Smooth muscle cell (in vitro differentiated cells): ENCODE measurements around the gene PLCB2. TPM values are rescaled to one million over a fixed set of nuclear protein-coding genes. Genes with fewer than 3 reads are reported as not detected.

Experiments used
- DNase-seq: peaks from one replicate; lab custom pipeline; 2025; ENCODE audit not compliant: unreplicated experiment; lab: John Stamatoyannopoulos, UW
- H2AFZ ChIP-seq: fragments of 200-600 bp; sonication (generic); 2 replicates; pipeline ENCODE4 v1.6.0; 2016; ENCODE audit warnings: antibody characterized with exemption, low read depth, mild to moderate bottlenecking
- H3F3A ChIP-seq: fragments of 200-600 bp; sonication (generic); 2 replicates; pipeline ENCODE4 v1.6.0; 2017; ENCODE audit warnings: antibody characterized with exemption, low read depth
- H3K27ac ChIP-seq: fragments of 200-600 bp; sonication (generic); 2 replicates; pipeline ENCODE4 v1.5.1; 2016; ENCODE audit warnings: low read depth, mild to moderate bottlenecking
- H3K27me3 ChIP-seq: fragments of 200-600 bp; sonication (generic); 2 replicates; pipeline ENCODE4 v1.6.1; 2016; ENCODE audit warnings: low read depth, mild to moderate bottlenecking
- H3K36me3 ChIP-seq: fragments of 200-600 bp; sonication (generic); 2 replicates; pipeline ENCODE4 v1.5.1; 2016; ENCODE audit warnings: low read depth
- H3K4me1 ChIP-seq: fragments of 200-600 bp; sonication (generic); 2 replicates; pipeline ENCODE4 v1.5.1; 2016; ENCODE audit warnings: low read depth
- H3K4me2 ChIP-seq: fragments of 200-600 bp; sonication (generic); 2 replicates; pipeline ENCODE4 v1.6.0; 2016; ENCODE audit warnings: mild to moderate bottlenecking
- H3K4me3 ChIP-seq: fragments of 200-600 bp; sonication (generic); 2 replicates; pipeline ENCODE4 v1.5.1; 2016; ENCODE audit warnings: mild to moderate bottlenecking
- H3K79me2 ChIP-seq: fragments of 200-600 bp; sonication (generic); 2 replicates; pipeline ENCODE4 v1.6.0; 2016; ENCODE audit warnings: low read depth, mild to moderate bottlenecking
- H3K9ac ChIP-seq: fragments of 200-600 bp; sonication (generic); 2 replicates; pipeline ENCODE4 v1.6.0; 2016; ENCODE audit warnings: low read depth
- H3K9me3 ChIP-seq: fragments of 200-600 bp; sonication (generic); replicated peaks from 2 replicates; pipeline ENCODE4 v1.5.1; 2016; ENCODE audit warnings: low read depth
- H4K20me1 ChIP-seq: fragments of 200-600 bp; sonication (generic); 2 replicates; pipeline ENCODE4 v1.6.0; 2016; ENCODE audit warnings: low read depth
- WGBS: methylation state at CpG from one replicate; pipeline ENCODE4 v1.1.7; 2016; ENCODE audit warnings: low lambda C conversion rate; 5-methylcytosine and 5-hydroxymethylcytosine counted together
- polyA plus RNA-seq: library from polyadenylated mRNA; unstranded; fragments of >200 nt; fragmentation: Nextera tagmentation; extraction: Ambion mirVana; gene quantifications from 2 replicates; pipeline ENCODE4 v1.2.1, GENCODE V29; 2016
- total RNA-seq: library from RNA; depleted of rRNA; stranded (reverse); fragments of >200 nt; gene quantifications from 2 replicates; pipeline ENCODE4 v1.2.3, GENCODE V29; 2014
- TF ChIP-seq, protein P1 (sequence below): fragments of 200-600 bp; sonication (generic); IDR thresholded peaks from 2 replicates; pipeline ENCODE4 v1.5.1; 2017; ENCODE audit warnings: borderline replicate concordance, mild to moderate bottlenecking, antibody characterized with exemption; ENCODE audit not compliant: insufficient read depth, poor library complexity, severe bottlenecking

Gene PLCB2
- total and polyA plus RNA-seq, 2 experiments from 2014 or later, result 1.5 TPM; not detected in 1

DNA sequence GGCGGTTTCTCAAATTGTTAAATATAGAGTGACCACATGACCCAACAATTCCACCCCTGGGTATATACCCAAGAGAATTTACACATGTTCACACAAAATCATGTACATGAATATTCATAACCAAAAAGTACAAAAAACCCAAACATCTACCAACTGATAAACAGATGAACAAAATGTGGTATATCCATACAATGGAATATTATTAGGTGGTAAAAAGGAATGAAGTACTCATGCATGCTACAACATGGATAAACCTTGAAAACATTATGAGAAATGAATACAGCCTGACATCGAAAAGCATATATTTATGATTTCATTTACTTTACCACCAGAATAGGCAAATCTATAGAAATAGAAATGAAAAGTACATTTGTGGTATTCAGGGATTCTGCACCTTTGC, 7.4 kb downstream of the PLCB2 start:
- no peak overlapping the region for H3K4me3 ChIP-seq
- no peaks in the 10 kb centered on the region for H3K79me2 ChIP-seq
- no peaks in the 10 kb centered on the region for H3F3A ChIP-seq
- H3K4me2 ChIP-seq, result no peak overlapping the region
- H3K4me1 ChIP-seq, result peaks cover 9% of the 10 kb centered on the region
- H3K9me3 ChIP-seq, result no peaks in the 10 kb centered on the region
- H4K20me1 ChIP-seq, result no peaks in the 10 kb centered on the region
- no peak overlapping the region for H3K9ac ChIP-seq
- no peak overlapping the region for H2AFZ ChIP-seq
- TF ChIP-seq, protein P1, sequence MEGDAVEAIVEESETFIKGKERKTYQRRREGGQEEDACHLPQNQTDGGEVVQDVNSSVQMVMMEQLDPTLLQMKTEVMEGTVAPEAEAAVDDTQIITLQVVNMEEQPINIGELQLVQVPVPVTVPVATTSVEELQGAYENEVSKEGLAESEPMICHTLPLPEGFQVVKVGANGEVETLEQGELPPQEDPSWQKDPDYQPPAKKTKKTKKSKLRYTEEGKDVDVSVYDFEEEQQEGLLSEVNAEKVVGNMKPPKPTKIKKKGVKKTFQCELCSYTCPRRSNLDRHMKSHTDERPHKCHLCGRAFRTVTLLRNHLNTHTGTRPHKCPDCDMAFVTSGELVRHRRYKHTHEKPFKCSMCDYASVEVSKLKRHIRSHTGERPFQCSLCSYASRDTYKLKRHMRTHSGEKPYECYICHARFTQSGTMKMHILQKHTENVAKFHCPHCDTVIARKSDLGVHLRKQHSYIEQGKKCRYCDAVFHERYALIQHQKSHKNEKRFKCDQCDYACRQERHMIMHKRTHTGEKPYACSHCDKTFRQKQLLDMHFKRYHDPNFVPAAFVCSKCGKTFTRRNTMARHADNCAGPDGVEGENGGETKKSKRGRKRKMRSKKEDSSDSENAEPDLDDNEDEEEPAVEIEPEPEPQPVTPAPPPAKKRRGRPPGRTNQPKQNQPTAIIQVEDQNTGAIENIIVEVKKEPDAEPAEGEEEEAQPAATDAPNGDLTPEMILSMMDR, result no peak
- H3K27me3 ChIP-seq, result peaks cover 18% of the 10 kb centered on the region
- H3K36me3 ChIP-seq, result no peaks in the 10 kb centered on the region
- H3K27ac ChIP-seq, result no peak overlapping the region
- WGBS, result 96% methylated on average over 2 of the region's 2 CpGs
- DNase-seq, result no peak

DNA sequence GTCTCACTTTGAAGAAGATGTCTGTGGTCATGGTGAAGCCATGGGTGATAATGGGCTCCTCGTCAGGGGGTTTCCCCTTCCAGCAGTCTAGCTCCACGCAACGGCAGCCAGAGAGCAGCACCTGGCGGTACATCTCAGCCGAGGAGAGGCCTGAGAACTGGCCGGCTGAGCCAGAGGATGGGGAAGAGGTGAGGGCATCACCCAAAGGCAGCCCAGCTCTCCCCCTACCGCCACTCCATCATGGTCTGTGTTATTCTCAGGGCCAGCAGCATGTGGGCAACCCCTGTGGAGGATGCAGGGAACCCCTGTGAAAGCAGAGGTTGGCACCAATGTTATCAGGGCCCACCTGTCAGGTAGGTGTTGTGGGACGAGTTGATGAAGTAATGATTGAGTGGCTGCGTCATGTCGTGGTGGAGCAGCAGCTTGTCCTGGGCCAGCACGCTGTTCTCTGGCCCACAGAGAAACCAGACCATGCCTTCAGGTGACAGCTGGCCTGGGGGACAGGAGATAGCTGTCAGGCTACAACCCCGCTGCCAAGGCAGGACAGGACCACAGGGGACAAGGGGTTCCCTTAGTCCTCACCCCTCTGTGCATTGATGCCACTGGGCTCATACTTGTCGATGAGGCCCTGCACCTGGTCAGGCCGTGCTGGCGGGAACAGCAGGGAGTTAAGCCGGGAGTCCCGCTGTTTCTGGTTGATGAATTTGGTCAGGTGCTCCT, 9.4 kb downstream of the PLCB2 start:
- H3K27ac ChIP-seq, result no peak overlapping the region
- H3K9ac ChIP-seq, result no peak overlapping the region
- no peak overlapping the region for H3K4me3 ChIP-seq
- no peaks in the 10 kb centered on the region for H3K36me3 ChIP-seq
- 96% methylated on average over 17 of the region's 17 CpGs for WGBS
- no peaks in the 10 kb centered on the region for H3K79me2 ChIP-seq
- H2AFZ ChIP-seq, result no peak overlapping the region
- H3K4me2 ChIP-seq, result no peak overlapping the region
- TF ChIP-seq, protein P1, result no peak
- no peaks in the 10 kb centered on the region for H3K9me3 ChIP-seq
- H4K20me1 ChIP-seq, result no peaks in the 10 kb centered on the region
- peaks cover 7% of the 10 kb centered on the region for H3K27me3 ChIP-seq
- no peak for DNase-seq
- H3F3A ChIP-seq, result no peaks in the 10 kb centered on the region
- H3K4me1 ChIP-seq, result peaks cover 13% of the 10 kb centered on the region

DNA sequence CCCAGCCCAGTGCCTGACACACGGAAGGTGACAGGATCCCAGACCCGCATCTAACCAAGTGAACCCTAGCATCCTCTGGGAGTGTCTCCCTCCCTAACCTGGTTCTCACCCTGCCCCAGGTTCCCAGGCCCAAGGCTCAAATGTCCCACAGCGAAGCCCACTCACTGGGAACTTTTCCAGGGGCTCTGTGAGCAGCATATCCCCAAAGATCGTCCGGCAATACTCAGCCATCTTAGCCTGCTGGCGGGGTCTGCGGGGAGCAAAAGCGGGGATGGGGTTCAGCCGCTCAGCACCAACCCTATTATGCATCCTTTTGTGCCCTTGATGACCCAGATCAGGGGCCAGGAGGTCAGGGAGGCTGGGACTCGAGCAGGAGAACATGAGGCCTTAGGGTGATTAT, 10.4 kb downstream of the PLCB2 start:
- Histone ChIP-seq H3K36me3 (no peaks in the 10 kb centered on the region), H3K79me2 (no peaks in the 10 kb centered on the region), H2AFZ (no peak overlapping the region), H3K4me3 (no peak overlapping the region), H3K4me1 (peaks cover 13% of the 10 kb centered on the region), H3K9ac (no peak overlapping the region), H3K9me3 (no peaks in the 10 kb centered on the region), H3K27me3 (peaks cover 15% of the 10 kb centered on the region), H4K20me1 (no peaks in the 10 kb centered on the region), H3F3A (no peaks in the 10 kb centered on the region), H3K4me2 (no peak overlapping the region), H3K27ac (no peak overlapping the region)
- DNase-seq, result no peak
- WGBS, result 97% methylated on average over 10 of the region's 10 CpGs
- TF ChIP-seq, protein P1, result no peak
